Thoracic aorta (tissue), 2 donors: Measurements from ENCODE around the gene SLC17A5. TPM values are rescaled to one million over a fixed set of nuclear protein-coding genes. Genes with fewer than 3 reads are reported as not detected.
"Not testable (repeated sequence)": the region's sequence is repeated elsewhere in the genome, so short reads cannot be mapped to it uniquely, and the experiment has no call there.

Experiments used
- ATAC-seq: fragments of 150-250 bp; one replicate; pipeline ENCODE4 v1.8.0; 2017; ENCODE audit warnings: low read depth; ENCODE audit not compliant: insufficient number of reproducible peaks, low FRiP score
- DNase-seq: peaks from one replicate; pipeline ENCODE4 v3.0.0-alpha.2; 2020; ENCODE audit warnings: low spot score
- H3K27ac ChIP-seq, 2 donors: fragments of 200-600 bp; sonication (generic); 1 replicate in 1 of 2; 2 replicates in 1 of 2; pipeline ENCODE4 v1.5.1; 2016; ENCODE audit warnings: mild to moderate bottlenecking in 2 of 2, moderate library complexity in 2 of 2
- H3K27me3 ChIP-seq: fragments of 200-600 bp; sonication (generic); replicated peaks from 2 replicates; pipeline ENCODE4 v1.6.0; 2016; ENCODE audit warnings: mild to moderate bottlenecking; ENCODE audit not compliant: insufficient read depth
- H3K36me3 ChIP-seq: fragments of 200-600 bp; sonication (generic); one replicate; pipeline ENCODE4 v1.5.1; 2016
- H3K4me1 ChIP-seq, 2 donors: fragments of 200-600 bp; sonication (generic); 1 replicate in 1 of 2; 2 replicates in 1 of 2; pipeline versions ENCODE4 v1.5.1 to v1.6.0; 2016; ENCODE audit warnings: low read depth in 2 of 2, mild to moderate bottlenecking in 1 of 2; ENCODE audit not compliant: control insufficient read depth in 1 of 2
- H3K4me3 ChIP-seq: fragments of 200-600 bp; sonication (generic); 2 replicates; pipeline ENCODE4 v1.5.1; 2016; ENCODE audit warnings: mild to moderate bottlenecking
- H3K9me3 ChIP-seq: fragments of 200-600 bp; sonication (generic); 2 replicates; pipeline ENCODE4 v1.5.1; 2016
- total RNA-seq, 2 donors: library from RNA; depleted of rRNA; stranded (reverse); fragments of >200 nt; gene quantifications; one replicate each; pipeline versions ENCODE4 v1.1.0 to v1.2.3, GENCODE V29; 2016
- TF ChIP-seq, protein P1 (sequence below): fragments of 200-600 bp; sonication (generic); IDR thresholded peaks from one replicate; pipeline ENCODE4 v1.5.1; 2019; ENCODE audit warnings: antibody characterized with exemption

SLC17A5 gene
- total RNA-seq, 2 donors from 2014 or later = 24.1 to 36.8 TPM

- no peaks in the 10 kb centered on the region for H3K27me3 ChIP-seq
- peaks cover 0 to 3% of the 10 kb centered on the region in 2 donors for H3K4me1 ChIP-seq
- no peaks in the 10 kb centered on the region for H3K36me3 ChIP-seq
- H3K27ac ChIP-seq = no peak overlapping the region
- ATAC-seq (no peak), DNase-seq (no peak)
- no peaks in the 10 kb centered on the region for H3K9me3 ChIP-seq
- no peak overlapping the region for H3K4me3 ChIP-seq
- TF ChIP-seq, protein P1, sequence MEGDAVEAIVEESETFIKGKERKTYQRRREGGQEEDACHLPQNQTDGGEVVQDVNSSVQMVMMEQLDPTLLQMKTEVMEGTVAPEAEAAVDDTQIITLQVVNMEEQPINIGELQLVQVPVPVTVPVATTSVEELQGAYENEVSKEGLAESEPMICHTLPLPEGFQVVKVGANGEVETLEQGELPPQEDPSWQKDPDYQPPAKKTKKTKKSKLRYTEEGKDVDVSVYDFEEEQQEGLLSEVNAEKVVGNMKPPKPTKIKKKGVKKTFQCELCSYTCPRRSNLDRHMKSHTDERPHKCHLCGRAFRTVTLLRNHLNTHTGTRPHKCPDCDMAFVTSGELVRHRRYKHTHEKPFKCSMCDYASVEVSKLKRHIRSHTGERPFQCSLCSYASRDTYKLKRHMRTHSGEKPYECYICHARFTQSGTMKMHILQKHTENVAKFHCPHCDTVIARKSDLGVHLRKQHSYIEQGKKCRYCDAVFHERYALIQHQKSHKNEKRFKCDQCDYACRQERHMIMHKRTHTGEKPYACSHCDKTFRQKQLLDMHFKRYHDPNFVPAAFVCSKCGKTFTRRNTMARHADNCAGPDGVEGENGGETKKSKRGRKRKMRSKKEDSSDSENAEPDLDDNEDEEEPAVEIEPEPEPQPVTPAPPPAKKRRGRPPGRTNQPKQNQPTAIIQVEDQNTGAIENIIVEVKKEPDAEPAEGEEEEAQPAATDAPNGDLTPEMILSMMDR = no peak
These were observed 97.0 kb downstream of the SLC17A5 start for GRCh38 chr6:73556836-73557235.

- not testable (repeated sequence) for H3K4me3 ChIP-seq, DNase-seq, ATAC-seq
These were observed 98.3 kb downstream of the SLC17A5 start for GRCh38 chr6:73555380-73555949.

DNA sequence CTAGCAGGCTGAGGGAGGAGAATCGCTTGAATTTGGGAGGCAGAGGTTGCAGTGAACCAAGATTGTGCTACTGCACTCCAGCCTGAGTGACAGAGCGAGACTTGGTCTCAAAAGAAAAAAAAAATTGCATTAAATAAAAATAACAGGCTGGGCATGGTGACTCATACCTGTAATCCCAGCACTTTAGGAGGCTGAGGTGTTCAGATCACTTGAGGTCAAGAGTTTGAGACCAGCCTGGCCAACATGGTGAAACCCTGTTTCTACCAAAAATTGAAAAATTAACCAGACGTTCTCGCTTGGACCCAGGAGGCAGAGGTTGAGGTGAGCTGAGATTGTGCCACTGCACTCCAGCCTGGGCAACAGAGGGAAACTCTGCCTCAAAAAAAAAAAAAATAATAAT is 102.7 kb downstream of the SLC17A5 start:
- H3K27ac ChIP-seq, ATAC-seq, H3K36me3 ChIP-seq, H3K9me3 ChIP-seq, DNase-seq, H3K4me1 ChIP-seq, H3K4me3 ChIP-seq, H3K27me3 ChIP-seq: not testable (repeated sequence)

More at GRCh38 chr6:73555380-73555949, 98.3 kb downstream of the SLC17A5 start:
- H3K4me1 ChIP-seq, H3K9me3 ChIP-seq, H3K36me3 ChIP-seq, H3K27me3 ChIP-seq, H3K27ac ChIP-seq: not testable (repeated sequence)

GRCh38 chr6:73548458-73549446 is 105.0 kb downstream of the SLC17A5 start:
- H3K27ac ChIP-seq = no peak overlapping the region
- no peaks in the 10 kb centered on the region for H3K4me1 ChIP-seq
- no peaks in the 10 kb centered on the region for H3K9me3 ChIP-seq
- DNase-seq = no peak
- no peaks in the 10 kb centered on the region for H3K27me3 ChIP-seq
- H3K36me3 ChIP-seq = no peaks in the 10 kb centered on the region
- H3K4me3 ChIP-seq = no peak overlapping the region
- no peak for ATAC-seq
- TF ChIP-seq, protein P1 = no peak

GRCh38 chr6:73547036-73547435 is 106.8 kb downstream of the SLC17A5 start:
- H3K4me3 ChIP-seq = no peak overlapping the region
- H3K4me1 ChIP-seq = no peaks in the 10 kb centered on the region
- no peaks in the 10 kb centered on the region for H3K36me3 ChIP-seq
- H3K9me3 ChIP-seq = no peaks in the 10 kb centered on the region
- no peaks in the 10 kb centered on the region for H3K27me3 ChIP-seq
- no peak for DNase-seq
- no peak for ATAC-seq
- H3K27ac ChIP-seq = no peak overlapping the region
- TF ChIP-seq, protein P1 = no peak

Other genes starting within 250 kb of the SLC17A5 start
- gene CGAS, start 201.7 kb downstream of the SLC17A5 start, total RNA-seq = 10 to 100 TPM; 11.5 to 13.7 TPM
- gene MTO1, start 192.3 kb downstream of the SLC17A5 start, total RNA-seq = 10 to 100 TPM; 14.2 to 25.3 TPM
- 1,000 to 10,000 TPM; 5,082 to 6,539 TPM for gene EEF1A1, start 133.0 kb downstream of the SLC17A5 start, total RNA-seq
- gene CD109, start 42.2 kb upstream of the SLC17A5 start, total RNA-seq = 10 to 100 TPM; 12.6 to 21.3 TPM